NCI-H1417 (cell line): Measurements from ENCODE around the gene CAPN12.

Experiments used
- DNase-seq, 3 experiments: peaks; one replicate each; lab custom pipeline; 2025; lab: John Stamatoyannopoulos, UW

Gene CAPN12

DNA sequence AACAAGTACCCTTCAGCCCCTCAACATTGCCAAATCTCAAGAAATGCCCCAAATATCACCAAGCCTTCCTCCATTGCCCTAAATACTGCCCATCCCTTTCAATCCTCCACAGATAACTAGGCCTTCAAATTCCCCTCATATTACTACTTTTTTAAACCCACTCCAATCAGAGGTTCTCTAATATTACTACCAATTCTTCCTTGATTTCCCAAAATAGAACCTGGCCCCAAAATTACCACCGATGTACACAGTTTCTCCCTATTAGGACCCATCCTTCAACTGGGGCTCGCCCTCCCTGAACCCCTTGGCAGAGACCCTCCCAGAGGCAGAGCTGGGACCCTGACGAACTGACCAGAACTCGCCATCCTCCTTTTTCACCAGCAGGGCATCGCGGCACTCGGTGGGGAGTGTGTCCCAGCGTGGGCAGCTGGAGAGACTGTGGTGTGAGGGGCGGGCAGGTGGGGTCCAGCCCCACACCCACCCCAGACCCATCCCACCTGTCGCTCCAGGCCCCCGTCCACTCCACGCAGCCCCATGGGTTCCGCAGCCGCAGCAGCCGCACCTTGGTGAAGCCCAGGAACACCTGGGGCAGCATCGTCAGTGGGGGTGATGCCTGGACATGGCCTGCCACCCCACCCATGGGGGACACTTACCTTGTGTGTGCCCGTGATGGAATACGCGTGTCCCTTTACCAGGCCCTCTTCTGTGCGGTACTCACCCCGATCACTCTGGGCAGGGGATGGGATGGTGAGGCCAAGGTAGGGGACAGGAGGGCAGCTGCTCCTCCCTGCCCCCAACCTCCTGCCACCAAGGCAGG lies 6.1 kb downstream of the CAPN12 start:
- DNase-seq: no peak

DNA sequence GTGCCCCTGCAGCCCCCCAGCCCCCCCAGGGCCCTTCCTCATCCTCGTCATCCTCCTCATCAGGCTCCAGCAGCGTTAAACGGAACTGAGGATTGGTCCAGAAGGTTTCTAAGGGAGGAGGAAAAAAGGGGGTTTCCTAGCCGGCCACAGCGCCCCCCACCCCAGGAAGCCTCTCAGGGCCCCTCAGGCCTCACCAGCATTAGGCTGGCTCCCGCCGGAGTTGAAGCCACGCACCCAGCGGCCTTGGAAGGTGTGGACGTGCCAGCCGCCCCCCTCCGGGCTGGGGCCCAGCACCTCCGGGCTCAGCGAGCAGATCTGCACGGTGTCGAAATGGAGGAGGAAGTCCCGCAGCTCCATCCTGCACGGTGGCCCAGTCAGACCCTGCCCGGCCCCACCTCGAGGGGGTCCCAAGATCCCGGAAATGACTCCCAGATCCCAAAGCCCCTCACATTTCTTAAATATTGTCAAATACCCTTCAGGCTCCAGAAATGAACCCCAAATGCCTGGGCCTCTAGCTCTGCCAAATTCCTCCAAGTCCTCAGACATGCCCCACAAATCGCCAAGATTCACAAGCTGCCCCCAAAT lies 6.9 kb downstream of the CAPN12 start:
- peak in 2 of 3 experiments; percentile 12 to 16 for DNase-seq

GRCh38 chr19:38736413-38737280 lies 7.6 kb downstream of the CAPN12 start:
- DNase-seq: peak; percentile 27 to 73 (median 57)

- peak in 2 of 3 experiments; percentile 35 for DNase-seq
These were observed 8.2 kb downstream of the CAPN12 start for GRCh38 chr19:38736036-38736412.

DNA sequence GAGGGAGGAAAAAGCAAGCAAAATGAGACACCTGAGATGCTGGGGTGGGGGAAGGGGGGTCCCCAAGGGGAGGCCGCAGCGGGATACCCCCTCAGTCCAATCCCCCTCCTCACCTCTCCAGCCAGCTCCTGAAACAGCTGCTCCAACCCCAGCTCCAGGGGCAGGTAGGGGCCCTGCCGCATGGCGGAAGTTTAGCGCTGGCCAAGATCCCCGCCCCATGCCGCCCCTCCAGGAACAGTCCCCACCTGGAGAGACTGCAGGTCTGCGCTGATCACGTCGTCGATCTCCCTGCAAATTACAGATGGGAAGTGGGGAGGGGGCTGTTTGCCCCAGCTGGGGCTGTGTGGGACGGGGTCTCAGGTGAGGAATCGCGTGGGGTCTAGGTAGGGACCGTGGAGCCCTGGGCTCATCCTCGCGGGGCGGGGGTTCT lies 9.0 kb downstream of the CAPN12 start:
- peak in 2 of 3 experiments; percentile 26 to 31 for DNase-seq

- peak in 1 of 3 experiments; percentile 15 for DNase-seq
These were observed 9.6 kb downstream of the CAPN12 start for GRCh38 chr19:38734426-38735256.

- DNase-seq: no peak
These were observed 10.2 kb downstream of the CAPN12 start for GRCh38 chr19:38734176-38734425.

- DNase-seq: no peak
These were observed 10.6 kb downstream of the CAPN12 start for GRCh38 chr19:38733493-38734175.

DNA sequence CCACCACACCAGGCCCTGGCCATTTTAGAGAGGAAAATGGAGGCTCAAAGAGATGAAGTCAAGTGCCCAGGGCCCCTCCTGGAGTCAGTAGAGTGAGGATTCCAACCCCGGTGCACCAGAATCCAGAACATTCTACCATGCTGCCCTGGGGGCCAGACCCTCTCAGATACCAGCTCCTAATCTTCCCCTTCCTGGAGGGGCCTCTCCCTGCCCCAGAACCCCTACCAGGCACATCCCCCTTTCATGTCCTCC lies 11.1 kb downstream of the CAPN12 start:
- no peak for DNase-seq

- peak in 2 of 3 experiments; percentile 50 to 58 for DNase-seq
These were observed 12.5 kb downstream of the CAPN12 start for GRCh38 chr19:38731654-38732301.

GRCh38 chr19:38730731-38731589 lies 13.3 kb downstream of the CAPN12 start:
- no peak for DNase-seq

GRCh38 chr19:38730470-38730730 lies 13.9 kb downstream of the CAPN12 start:
- no peak for DNase-seq

DNA sequence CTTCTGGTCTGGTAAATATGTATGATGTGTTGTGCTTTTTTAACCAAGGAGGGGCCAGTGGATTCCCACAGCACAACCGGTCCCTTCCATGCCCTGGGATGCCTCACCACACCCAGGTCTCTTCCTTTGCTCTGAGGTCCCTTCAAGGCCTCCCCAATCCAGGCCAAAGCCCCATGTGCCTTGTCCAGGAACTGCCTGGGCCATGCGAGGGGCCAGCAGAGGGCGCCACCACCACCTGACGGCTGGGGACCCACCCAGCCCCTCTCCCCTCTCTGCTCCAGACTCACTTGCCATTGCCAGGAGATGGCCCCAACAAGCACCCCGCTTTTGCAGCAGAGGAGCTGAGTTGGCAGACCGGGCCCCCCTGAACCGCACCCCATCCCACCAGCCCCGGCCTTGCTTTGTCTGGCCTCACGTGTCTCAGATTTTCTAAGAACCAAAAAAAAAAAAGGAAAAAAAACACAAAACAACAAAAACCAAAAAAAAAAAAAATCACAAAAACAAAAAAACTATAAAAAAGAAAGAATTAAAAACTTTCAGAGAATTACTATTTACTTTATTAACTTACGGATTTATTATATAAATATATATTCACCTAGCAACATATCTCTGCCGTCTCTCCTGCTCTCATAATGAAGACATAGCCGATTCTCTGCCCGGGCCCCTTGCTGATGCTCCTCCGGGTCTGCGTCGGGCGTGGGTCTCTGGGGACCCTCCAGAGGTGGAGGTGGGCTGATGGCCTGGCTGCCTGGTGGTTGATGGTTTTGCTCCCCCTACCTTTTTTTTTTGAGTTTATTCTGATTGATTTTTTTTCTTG lies 14.4 kb downstream of the CAPN12 start:
- peak; percentile 33 to 64 (median 34) for DNase-seq

GRCh38 chr19:38728752-38729541 lies 15.3 kb downstream of the CAPN12 start:
- DNase-seq: no peak

GRCh38 chr19:38727868-38728660 lies 16.2 kb downstream of the CAPN12 start:
- DNase-seq: no peak

DNA sequence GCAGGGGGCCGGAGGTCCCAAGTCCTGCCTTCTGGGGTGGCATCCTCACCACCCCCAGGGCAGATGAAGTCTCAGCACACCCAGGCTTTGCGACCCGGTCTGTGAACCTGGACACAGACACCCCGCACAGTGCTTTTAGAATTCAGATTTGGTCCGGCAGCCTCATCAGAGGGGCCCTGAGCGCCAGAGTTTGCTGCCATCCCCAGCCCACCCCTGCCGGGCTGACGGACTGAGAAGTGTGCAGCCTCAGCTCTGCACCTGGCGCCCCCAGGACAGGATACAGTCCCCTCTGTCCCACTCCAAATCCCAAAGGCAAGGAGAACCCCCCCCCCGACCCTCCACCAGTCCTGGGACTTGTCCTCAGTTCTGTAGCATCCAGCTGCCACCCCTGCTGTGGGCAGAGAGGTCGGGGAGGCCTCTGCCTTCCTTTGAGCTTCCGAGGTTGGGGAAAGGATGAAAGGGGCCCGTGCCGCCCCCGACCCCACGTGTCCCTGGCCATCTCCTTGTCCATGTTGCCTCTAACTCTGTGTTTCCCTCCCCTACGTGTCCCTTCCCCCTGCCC lies 16.9 kb downstream of the CAPN12 start:
- no peak for DNase-seq

DNA sequence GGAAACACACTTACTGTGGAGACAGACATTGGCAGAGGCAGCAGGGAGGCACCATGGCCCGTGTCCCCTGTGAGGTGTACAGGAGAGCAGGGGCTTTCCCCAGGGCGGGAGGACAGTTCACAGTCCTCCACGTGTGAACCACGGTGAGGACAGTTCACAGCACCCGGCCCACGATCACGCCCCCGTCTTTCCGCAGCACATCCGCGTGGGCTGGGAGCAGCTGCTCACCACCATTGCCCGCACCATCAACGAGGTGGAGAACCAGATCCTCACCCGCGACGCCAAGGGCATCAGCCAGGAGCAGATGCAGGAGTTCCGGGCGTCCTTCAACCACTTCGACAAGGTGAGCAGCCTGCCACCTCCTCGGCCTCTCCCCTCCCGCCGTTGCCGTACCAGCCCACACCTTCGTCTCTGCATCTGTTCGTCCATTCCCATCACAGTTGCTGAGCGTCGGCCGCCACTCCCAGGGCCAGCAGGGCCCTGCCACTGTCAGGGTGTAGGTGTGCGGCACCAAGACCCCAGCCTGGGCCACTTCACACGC lies 17.4 kb downstream of the CAPN12 start:
- no peak for DNase-seq
